ENCODE results near the gene IFITM2.

The IFITM2 gene

GRCh38 chr11:291281-292210, 16.1 kb upstream of the IFITM2 start:
- H3K4me3 ChIP-seq (ENCODE audit: low read depth, low read length): no peak overlapping the region
- no peak for DNase-seq (ENCODE audit: low read depth)
- no peak for TF ChIP-seq CTCF (IDR thresholded peaks at IDR 0.05; ENCODE audit: control insufficient read depth, extremely low read depth, insufficient read depth)

GRCh38 chr11:292211-293121, 15.2 kb upstream of the IFITM2 start:
- no peak overlapping the region for H3K4me3 ChIP-seq (ENCODE audit: low read depth, low read length)
- no peak for DNase-seq (ENCODE audit: low read depth)
- TF ChIP-seq CTCF (IDR thresholded peaks at IDR 0.05; ENCODE audit: control insufficient read depth, extremely low read depth, insufficient read depth): no peak

GRCh38 chr11:293271-293851, 14.3 kb upstream of the IFITM2 start:
- no peak for TF ChIP-seq CTCF (IDR thresholded peaks at IDR 0.05; ENCODE audit: control insufficient read depth, extremely low read depth, insufficient read depth)
- H3K4me3 ChIP-seq (ENCODE audit: low read depth, low read length): no peak overlapping the region
- no peak for DNase-seq (ENCODE audit: low read depth)

GRCh38 chr11:293852-294661, 13.6 kb upstream of the IFITM2 start:
- H3K4me3 ChIP-seq (ENCODE audit: low read depth, low read length): no peak overlapping the region
- no peak for TF ChIP-seq CTCF (IDR thresholded peaks at IDR 0.05; ENCODE audit: control insufficient read depth, extremely low read depth, insufficient read depth)
- DNase-seq (ENCODE audit: low read depth): no peak

- H3K4me3 ChIP-seq (ENCODE audit: low read depth, low read length): no peak overlapping the region
- no peak for DNase-seq (ENCODE audit: low read depth)
- TF ChIP-seq CTCF (IDR thresholded peaks at IDR 0.05; ENCODE audit: control insufficient read depth, extremely low read depth, insufficient read depth): no peak
Measured at GRCh38 chr11:294780-295179, 12.8 kb upstream of the IFITM2 start.

Measured in LNCaP clone FGC (cell line).